Ishikawa (cell line): Measurements from ENCODE around the gene TMEM234.

Experiments used
- CEBPB ChIP-seq: IDR thresholded peaks from 2 replicates; pipeline ENCODE4 v1.6.1; 2012
- EP300 ChIP-seq: IDR thresholded peaks from 2 replicates; pipeline ENCODE4 v1.6.1; 2012; ENCODE audit warnings: borderline replicate concordance
- RAD21 ChIP-seq: IDR thresholded peaks from 2 replicates; pipeline ENCODE4 v1.6.1; 2012; ENCODE audit warnings: low read depth
- USF1 ChIP-seq: IDR thresholded peaks from 2 replicates; pipeline ENCODE4 v1.6.1; 2012

- no peak for TF ChIP-seq USF1
- TF ChIP-seq EP300, result no peak
- no peak for TF ChIP-seq CEBPB
- no peak for TF ChIP-seq RAD21
These were observed 17.6 kb upstream of the TMEM234 start for GRCh38 chr1:32239790-32240139.
